Naive B cell (primary cell): Measurements from ENCODE around the gene NCSTN. TPM values are rescaled to one million over a fixed set of nuclear protein-coding genes. Genes with fewer than 3 reads are reported as not detected.
"Not testable (repeated sequence)": the region's sequence is repeated elsewhere in the genome, so short reads cannot be mapped to it uniquely, and the experiment has no call there.

Experiments
- ATAC-seq, 2 donors: fragments of 150-1000 bp; cut with Tn5 transposase; 2 replicates each; pipeline ENCODE4 v1.10.0; 2021; ENCODE audit warnings: low read depth in 2 of 2, mild to moderate bottlenecking in 2 of 2, moderate library complexity in 2 of 2
- DNase-seq: peaks from one replicate; pipeline ENCODE4 v3.0.0; 2022
- H3K27ac Mint-ChIP-seq, 6 donors: one replicate each; pipeline ENCODE4 v1.8.0; 2020 to 2022; ENCODE audit warnings: mild to moderate bottlenecking in 6 of 6, mixed read lengths in 6 of 6, moderate library complexity in 5 of 6, inconsistent platforms in 2 of 6
- H3K27me3 Mint-ChIP-seq, 3 donors: one replicate each; pipeline ENCODE4 v1.8.0; 2021 to 2022; ENCODE audit warnings: mixed read lengths in 3 of 3, mild to moderate bottlenecking in 1 of 3
- H3K36me3 Mint-ChIP-seq, 2 donors: one replicate each; pipeline ENCODE4 v1.8.0; 2020 to 2022; ENCODE audit warnings: mixed read lengths in 2 of 2, inconsistent platforms in 1 of 2, mild to moderate bottlenecking in 1 of 2
- H3K4me1 Mint-ChIP-seq, 3 donors: one replicate each; pipeline ENCODE4 v1.8.0; 2020 to 2022; ENCODE audit warnings: mixed read lengths in 3 of 3, inconsistent platforms in 1 of 3, mild to moderate bottlenecking in 1 of 3, moderate library complexity in 1 of 3
- H3K4me3 Mint-ChIP-seq, 8 donors: one replicate each; pipeline ENCODE4 v1.8.0; 2020 to 2022; ENCODE audit warnings: mild to moderate bottlenecking in 8 of 8, mixed read lengths in 8 of 8, moderate library complexity in 8 of 8, inconsistent platforms in 2 of 8
- H3K9me3 Mint-ChIP-seq, 7 donors: one replicate each; pipeline ENCODE4 v1.8.0; 2020 to 2022; ENCODE audit warnings: mixed read lengths in 7 of 7, mild to moderate bottlenecking in 5 of 7, inconsistent platforms in 2 of 7, moderate library complexity in 1 of 7
- polyA plus RNA-seq, 6 donors: library from polyadenylated mRNA; unstranded; fragments of 300-500 nt; fragmentation: Illumina TruSeq; gene quantifications; one replicate each; pipeline ENCODE4 v1.2.3, GENCODE V29; 2021; ENCODE audit warnings: low read depth in 6 of 6

The NCSTN gene
- polyA plus RNA-seq, 6 donors from 2014 or later, result 81.1 to 182 (median 89.3) TPM

GRCh38 chr1:160367934-160368923, 25.0 kb downstream of the NCSTN start:
- Mint-ChIP-seq H3K27ac (peak overlapping the region in 2 of 6 donors; percentile 8 to 25), H3K36me3 (no peaks in the 10 kb centered on the region), H3K4me1 (peaks cover 0 to 8% (median 0%) of the 10 kb centered on the region in 3 donors), H3K9me3 (no peaks in the 10 kb centered on the region), H3K27me3 (no peaks in the 10 kb centered on the region), H3K4me3 (no peak overlapping the region)
- DNase-seq, result no peak
- no peak for ATAC-seq

GRCh38 chr1:160369087-160369486, 25.9 kb downstream of the NCSTN start:
- H3K9me3 Mint-ChIP-seq, result no peaks in the 10 kb centered on the region
- no peak overlapping the region for H3K4me3 Mint-ChIP-seq
- peaks cover 0 to 3% (median 0%) of the 10 kb centered on the region in 3 donors for H3K4me1 Mint-ChIP-seq
- DNase-seq (no peak), ATAC-seq (no peak)
- H3K36me3 Mint-ChIP-seq, result no peaks in the 10 kb centered on the region
- H3K27ac Mint-ChIP-seq, result no peak overlapping the region
- H3K27me3 Mint-ChIP-seq, result no peaks in the 10 kb centered on the region

- DNase-seq (no peak), ATAC-seq (no peak)
- H3K4me3 Mint-ChIP-seq, result no peak overlapping the region
- H3K27me3 Mint-ChIP-seq, result no peaks in the 10 kb centered on the region
- peak overlapping the region in 2 of 6 donors; percentile 32 to 54 for H3K27ac Mint-ChIP-seq
- H3K36me3 Mint-ChIP-seq, result no peaks in the 10 kb centered on the region
- no peaks in the 10 kb centered on the region for H3K9me3 Mint-ChIP-seq
- H3K4me1 Mint-ChIP-seq, result peaks cover 12 to 15% (median 13%) of the 10 kb centered on the region in 3 donors
These were observed 27.6 kb downstream of the NCSTN start for GRCh38 chr1:160370561-160371345.

GRCh38 chr1:160371346-160371631, 28.1 kb downstream of the NCSTN start:
- DNase-seq, result no peak
- H3K27ac Mint-ChIP-seq, result no peak overlapping the region
- H3K27me3 Mint-ChIP-seq, result no peaks in the 10 kb centered on the region
- peaks cover 16 to 20% (median 18%) of the 10 kb centered on the region in 3 donors for H3K4me1 Mint-ChIP-seq
- ATAC-seq, result no peak
- H3K4me3 Mint-ChIP-seq, result no peak overlapping the region
- H3K36me3 Mint-ChIP-seq, result no peaks in the 10 kb centered on the region
- H3K9me3 Mint-ChIP-seq, result no peaks in the 10 kb centered on the region

- Mint-ChIP-seq H3K4me3 (no peak overlapping the region), H3K4me1 (peaks cover 21 to 25% (median 23%) of the 10 kb centered on the region in 3 donors), H3K27ac (peak overlapping the region in 2 of 6 donors; percentile 42 to 76), H3K27me3 (no peaks in the 10 kb centered on the region), H3K9me3 (no peaks in the 10 kb centered on the region), H3K36me3 (no peaks in the 10 kb centered on the region)
- DNase-seq (no peak), ATAC-seq (no peak)
These were observed 28.6 kb downstream of the NCSTN start for GRCh38 chr1:160371756-160372155.

- ATAC-seq, result no peak
- Mint-ChIP-seq H3K4me3 (no peak overlapping the region), H3K27ac (peak overlapping the region in 1 of 6 donors; percentile 28), H3K27me3 (no peaks in the 10 kb centered on the region), H3K9me3 (no peaks in the 10 kb centered on the region), H3K36me3 (no peaks in the 10 kb centered on the region), H3K4me1 (peaks cover 23 to 26% (median 24%) of the 10 kb centered on the region in 3 donors)
- no peak for DNase-seq
These were observed 30.5 kb downstream of the NCSTN start for GRCh38 chr1:160373696-160374095.

GRCh38 chr1:160374306-160375110, 31.3 kb downstream of the NCSTN start:
- no peak for ATAC-seq
- Mint-ChIP-seq H3K27ac (peak overlapping the region in 2 of 6 donors; percentile 25 to 83), H3K4me3 (peak overlapping the region in 1 of 8 donors; percentile 31), H3K27me3 (no peaks in the 10 kb centered on the region), H3K4me1 (peaks cover 23 to 26% (median 24%) of the 10 kb centered on the region in 3 donors), H3K9me3 (no peaks in the 10 kb centered on the region), H3K36me3 (no peaks in the 10 kb centered on the region)
- no peak for DNase-seq

- Mint-ChIP-seq H3K4me3 (peak overlapping the region in 7 of 8 donors; percentile 4 to 89 (median 71)), H3K36me3 (no peaks in the 10 kb centered on the region), H3K27ac (peak overlapping the region; percentile 0 to 91 (median 77)), H3K9me3 (no peaks in the 10 kb centered on the region), H3K4me1 (peaks cover 23 to 26% (median 24%) of the 10 kb centered on the region in 3 donors), H3K27me3 (no peaks in the 10 kb centered on the region)
- DNase-seq (no peak), ATAC-seq (peak; percentile 37 to 45)
These were observed 32.8 kb downstream of the NCSTN start for GRCh38 chr1:160375788-160376524.

- Mint-ChIP-seq H3K27ac (peak overlapping the region in 4 of 6 donors; percentile 14 to 83 (median 42)), H3K27me3 (no peaks in the 10 kb centered on the region), H3K4me1 (peaks cover 23 to 26% (median 24%) of the 10 kb centered on the region in 3 donors), H3K9me3 (no peaks in the 10 kb centered on the region), H3K4me3 (peak overlapping the region in 4 of 8 donors; percentile 18 to 71 (median 40)), H3K36me3 (no peaks in the 10 kb centered on the region)
- peak; percentile 47 for DNase-seq
- peak; percentile 58 to 68 for ATAC-seq
These were observed 33.4 kb downstream of the NCSTN start for GRCh38 chr1:160376525-160377131.

- Mint-ChIP-seq H3K27me3 (no peaks in the 10 kb centered on the region), H3K27ac (peak overlapping the region in 2 of 6 donors; percentile 19 to 74), H3K9me3 (no peaks in the 10 kb centered on the region), H3K4me3 (no peak overlapping the region), H3K36me3 (no peaks in the 10 kb centered on the region), H3K4me1 (peaks cover 23 to 26% (median 24%) of the 10 kb centered on the region in 3 donors)
- DNase-seq, result no peak
- no peak for ATAC-seq
These were observed 34.5 kb downstream of the NCSTN start for GRCh38 chr1:160377585-160378206.

GRCh38 chr1:160384812-160385211, 41.6 kb downstream of the NCSTN start:
- Mint-ChIP-seq H3K9me3 (peaks cover 0 to 16% (median 4%) of the 10 kb centered on the region in 7 donors), H3K27me3 (peaks cover 0 to 29% (median 0%) of the 10 kb centered on the region in 3 donors)
- DNase-seq, ATAC-seq, H3K4me3 Mint-ChIP-seq, H3K36me3 Mint-ChIP-seq, H3K27ac Mint-ChIP-seq, H3K4me1 Mint-ChIP-seq: not testable (repeated sequence)

- not testable (repeated sequence) for H3K27ac Mint-ChIP-seq, H3K36me3 Mint-ChIP-seq, DNase-seq, ATAC-seq, H3K4me1 Mint-ChIP-seq
- Mint-ChIP-seq H3K4me3 (peak overlapping the region in 1 of 8 donors; percentile 56), H3K27me3 (peaks cover 1 to 40% (median 9%) of the 10 kb centered on the region in 3 donors), H3K9me3 (peaks cover 0 to 16% (median 4%) of the 10 kb centered on the region in 7 donors)
These were observed 45.2 kb downstream of the NCSTN start for GRCh38 chr1:160388406-160388805.
